ENCODE data around the gene AMPD3. TPM values are rescaled to one million over a fixed set of nuclear protein-coding genes. Genes with fewer than 3 reads are reported as not detected.

AMPD3 gene
- polyA plus RNA-seq, 1 of the 3 experiments (the other 2 are of a cell fraction): 1.7 TPM

DNA sequence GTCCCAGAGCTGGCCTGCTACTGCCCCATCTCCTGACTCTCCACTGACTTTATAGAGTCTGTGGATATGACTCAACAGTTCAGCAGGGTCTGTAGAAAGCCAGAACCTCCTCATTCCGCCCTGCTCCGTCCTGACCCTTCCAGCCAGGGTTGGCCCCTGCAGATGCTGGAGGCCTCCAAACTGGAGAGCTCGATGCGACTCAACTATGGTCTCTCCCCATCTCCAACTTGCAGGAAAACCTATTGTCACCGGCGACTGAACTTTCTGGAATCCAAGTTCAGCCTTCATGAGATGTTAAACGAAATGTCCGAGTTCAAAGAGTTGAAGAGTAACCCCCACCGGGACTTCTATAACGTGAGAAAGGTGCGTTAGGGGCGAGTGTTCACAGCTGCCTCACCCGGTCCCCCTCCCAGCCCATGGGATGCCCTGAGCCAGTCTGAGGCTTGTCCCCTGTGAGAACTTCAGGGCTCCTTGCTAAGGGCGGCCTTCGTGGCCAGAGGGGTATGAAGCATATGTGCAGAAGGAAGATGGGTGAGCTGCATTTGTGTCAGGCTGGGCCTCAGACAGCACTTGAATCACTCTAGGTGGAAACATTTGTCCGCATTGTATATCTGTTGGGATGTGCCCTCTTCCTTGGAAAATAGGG lies 32.1 kb downstream of the AMPD3 start (continued):
- TF ChIP-seq, protein P1, sequence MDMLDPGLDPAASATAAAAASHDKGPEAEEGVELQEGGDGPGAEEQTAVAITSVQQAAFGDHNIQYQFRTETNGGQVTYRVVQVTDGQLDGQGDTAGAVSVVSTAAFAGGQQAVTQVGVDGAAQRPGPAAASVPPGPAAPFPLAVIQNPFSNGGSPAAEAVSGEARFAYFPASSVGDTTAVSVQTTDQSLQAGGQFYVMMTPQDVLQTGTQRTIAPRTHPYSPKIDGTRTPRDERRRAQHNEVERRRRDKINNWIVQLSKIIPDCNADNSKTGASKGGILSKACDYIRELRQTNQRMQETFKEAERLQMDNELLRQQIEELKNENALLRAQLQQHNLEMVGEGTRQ (IDR thresholded peaks at IDR 0.05; ENCODE audit: borderline replicate concordance, low read depth, low read length): no peak
- no peak for TF ChIP-seq RXRA (IDR thresholded peaks at IDR 0.05; ENCODE audit: borderline replicate concordance, low read depth)

DNA sequence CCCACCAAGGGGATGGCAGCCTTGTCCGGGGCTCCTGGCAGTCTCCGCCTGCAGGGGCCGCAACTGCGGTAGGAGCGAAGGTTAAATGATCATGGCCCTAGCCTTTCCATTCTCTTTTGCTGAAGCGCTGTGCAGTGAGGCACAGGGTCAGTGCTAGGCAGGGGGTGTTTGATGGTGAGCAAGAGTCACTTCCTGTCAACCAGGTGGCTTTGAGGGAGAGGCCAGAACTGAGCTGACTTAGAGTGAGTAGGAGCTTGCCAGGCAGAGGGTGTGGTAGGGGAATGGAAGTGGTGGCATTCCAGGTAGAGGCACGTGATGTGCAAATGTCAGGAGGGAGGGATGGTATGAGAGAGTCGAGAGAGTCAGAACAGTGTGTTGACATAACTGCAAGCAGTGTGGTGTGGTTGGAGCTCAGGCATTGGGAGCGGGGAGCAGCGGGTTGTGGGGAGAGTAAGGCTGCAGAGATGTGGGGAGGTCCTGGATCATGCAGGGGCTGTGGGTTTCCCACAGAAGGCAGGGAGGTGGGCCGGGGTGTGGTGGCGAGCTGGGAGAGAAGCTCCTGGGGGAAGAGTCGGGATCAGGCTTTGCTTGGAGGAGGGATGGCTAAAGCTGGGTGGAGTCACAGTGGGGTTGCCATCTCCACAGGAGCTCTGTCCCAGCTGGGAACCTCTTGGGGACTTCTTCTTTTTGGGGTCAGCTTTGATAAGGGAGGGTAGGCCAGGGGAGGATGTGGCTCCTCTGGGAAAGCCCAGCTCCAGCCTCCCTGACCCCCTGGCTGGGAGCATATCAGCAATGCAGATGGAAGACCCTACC lies 33.3 kb downstream of the AMPD3 start:
- no peaks in the 10 kb centered on the region for H3K36me3 ChIP-seq (replicated peaks in 1 of 2; ENCODE audit: control insufficient read depth in 1 of 2, insufficient read depth in 2 of 2, low read length in 1 of 2)
- no peak for DNase-seq

More for the DNA sequence above, 33.3 kb downstream of the AMPD3 start:
- ChIA-PET POLR2A (no interaction called here), CTCF (no interaction called here)
- H3K9ac ChIP-seq: no peak overlapping the region
- no peaks in the 10 kb centered on the region for H3K27me3 ChIP-seq (ENCODE audit: insufficient read depth)
- H3K27ac ChIP-seq (ENCODE audit: low read depth in 2 of 2, low read length in 1 of 2): no peak overlapping the region
- WGBS (ENCODE audit: low lambda C conversion rate): 87% methylated on average over 12 of the region's 13 CpGs
- H4K20me1 ChIP-seq (ENCODE audit: insufficient read depth): no peaks in the 10 kb centered on the region
- H2AFZ ChIP-seq (ENCODE audit: low read depth): no peak overlapping the region
- TF ChIP-seq MXI1 (IDR thresholded peaks at IDR 0.05; ENCODE audit: low read depth, low read length) (no peak), RCOR1 (IDR thresholded peaks at IDR 0.05; ENCODE audit: low read length) (no peak), JUND (IDR thresholded peaks at IDR 0.05) (no peak), EZH2phosphoT487 (IDR thresholded peaks at IDR 0.05; ENCODE audit: borderline replicate concordance, low read depth) (no peak), YY1 (IDR thresholded peaks at IDR 0.05; ENCODE audit: low read depth) (no peak), RAD21 (IDR thresholded peaks at IDR 0.05; ENCODE audit: low read length) (no peak), FOXJ3 (CRISPR knock-in tag; IDR thresholded peaks at IDR 0.05) (no peak), GATA2 (CRISPR knock-in tag; IDR thresholded peaks at IDR 0.05) (no peak), NFIC (IDR thresholded peaks at IDR 0.05; ENCODE audit: borderline replicate concordance) (no peak), NRF1 (IDR thresholded peaks at IDR 0.05; ENCODE audit: low read depth, low read length) (no peak), TAF1 (IDR thresholded peaks at IDR 0.05; ENCODE audit: borderline replicate concordance, low read depth, low read length) (no peak), FOSL2 (IDR thresholded peaks at IDR 0.05; ENCODE audit: borderline replicate concordance, low read depth) (no peak), TEAD4 (IDR thresholded peaks at IDR 0.05; ENCODE audit: borderline replicate concordance, insufficient read depth) (no peak), SIN3A (IDR thresholded peaks at IDR 0.05; ENCODE audit: borderline replicate concordance, low read depth, low read length) (no peak)
- TF ChIP-seq, protein P2, sequence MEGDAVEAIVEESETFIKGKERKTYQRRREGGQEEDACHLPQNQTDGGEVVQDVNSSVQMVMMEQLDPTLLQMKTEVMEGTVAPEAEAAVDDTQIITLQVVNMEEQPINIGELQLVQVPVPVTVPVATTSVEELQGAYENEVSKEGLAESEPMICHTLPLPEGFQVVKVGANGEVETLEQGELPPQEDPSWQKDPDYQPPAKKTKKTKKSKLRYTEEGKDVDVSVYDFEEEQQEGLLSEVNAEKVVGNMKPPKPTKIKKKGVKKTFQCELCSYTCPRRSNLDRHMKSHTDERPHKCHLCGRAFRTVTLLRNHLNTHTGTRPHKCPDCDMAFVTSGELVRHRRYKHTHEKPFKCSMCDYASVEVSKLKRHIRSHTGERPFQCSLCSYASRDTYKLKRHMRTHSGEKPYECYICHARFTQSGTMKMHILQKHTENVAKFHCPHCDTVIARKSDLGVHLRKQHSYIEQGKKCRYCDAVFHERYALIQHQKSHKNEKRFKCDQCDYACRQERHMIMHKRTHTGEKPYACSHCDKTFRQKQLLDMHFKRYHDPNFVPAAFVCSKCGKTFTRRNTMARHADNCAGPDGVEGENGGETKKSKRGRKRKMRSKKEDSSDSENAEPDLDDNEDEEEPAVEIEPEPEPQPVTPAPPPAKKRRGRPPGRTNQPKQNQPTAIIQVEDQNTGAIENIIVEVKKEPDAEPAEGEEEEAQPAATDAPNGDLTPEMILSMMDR (IDR thresholded peaks at IDR 0.05): no peak
- TF ChIP-seq, protein P3, sequence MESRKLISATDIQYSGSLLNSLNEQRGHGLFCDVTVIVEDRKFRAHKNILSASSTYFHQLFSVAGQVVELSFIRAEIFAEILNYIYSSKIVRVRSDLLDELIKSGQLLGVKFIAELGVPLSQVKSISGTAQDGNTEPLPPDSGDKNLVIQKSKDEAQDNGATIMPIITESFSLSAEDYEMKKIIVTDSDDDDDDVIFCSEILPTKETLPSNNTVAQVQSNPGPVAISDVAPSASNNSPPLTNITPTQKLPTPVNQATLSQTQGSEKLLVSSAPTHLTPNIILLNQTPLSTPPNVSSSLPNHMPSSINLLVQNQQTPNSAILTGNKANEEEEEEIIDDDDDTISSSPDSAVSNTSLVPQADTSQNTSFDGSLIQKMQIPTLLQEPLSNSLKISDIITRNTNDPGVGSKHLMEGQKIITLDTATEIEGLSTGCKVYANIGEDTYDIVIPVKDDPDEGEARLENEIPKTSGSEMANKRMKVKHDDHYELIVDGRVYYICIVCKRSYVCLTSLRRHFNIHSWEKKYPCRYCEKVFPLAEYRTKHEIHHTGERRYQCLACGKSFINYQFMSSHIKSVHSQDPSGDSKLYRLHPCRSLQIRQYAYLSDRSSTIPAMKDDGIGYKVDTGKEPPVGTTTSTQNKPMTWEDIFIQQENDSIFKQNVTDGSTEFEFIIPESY (IDR thresholded peaks at IDR 0.05; ENCODE audit: borderline replicate concordance, low read depth): no peak
- TF ChIP-seq, protein P4, sequence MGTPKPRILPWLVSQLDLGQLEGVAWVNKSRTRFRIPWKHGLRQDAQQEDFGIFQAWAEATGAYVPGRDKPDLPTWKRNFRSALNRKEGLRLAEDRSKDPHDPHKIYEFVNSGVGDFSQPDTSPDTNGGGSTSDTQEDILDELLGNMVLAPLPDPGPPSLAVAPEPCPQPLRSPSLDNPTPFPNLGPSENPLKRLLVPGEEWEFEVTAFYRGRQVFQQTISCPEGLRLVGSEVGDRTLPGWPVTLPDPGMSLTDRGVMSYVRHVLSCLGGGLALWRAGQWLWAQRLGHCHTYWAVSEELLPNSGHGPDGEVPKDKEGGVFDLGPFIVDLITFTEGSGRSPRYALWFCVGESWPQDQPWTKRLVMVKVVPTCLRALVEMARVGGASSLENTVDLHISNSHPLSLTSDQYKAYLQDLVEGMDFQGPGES (IDR thresholded peaks at IDR 0.05; ENCODE audit: low read depth, low read length): no peak
- TF ChIP-seq, protein P5, sequence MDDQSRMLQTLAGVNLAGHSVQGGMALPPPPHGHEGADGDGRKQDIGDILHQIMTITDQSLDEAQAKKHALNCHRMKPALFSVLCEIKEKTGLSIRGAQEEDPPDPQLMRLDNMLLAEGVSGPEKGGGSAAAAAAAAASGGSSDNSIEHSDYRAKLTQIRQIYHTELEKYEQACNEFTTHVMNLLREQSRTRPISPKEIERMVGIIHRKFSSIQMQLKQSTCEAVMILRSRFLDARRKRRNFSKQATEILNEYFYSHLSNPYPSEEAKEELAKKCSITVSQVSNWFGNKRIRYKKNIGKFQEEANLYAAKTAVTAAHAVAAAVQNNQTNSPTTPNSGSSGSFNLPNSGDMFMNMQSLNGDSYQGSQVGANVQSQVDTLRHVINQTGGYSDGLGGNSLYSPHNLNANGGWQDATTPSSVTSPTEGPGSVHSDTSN (IDR thresholded peaks at IDR 0.05): no peak
- TF ChIP-seq, protein P1 (IDR thresholded peaks at IDR 0.05; ENCODE audit: borderline replicate concordance, low read depth, low read length): no peak
- H3K9me2 ChIP-seq: no peaks in the 10 kb centered on the region
- H3K4me3 ChIP-seq (ENCODE audit: low read depth in 2 of 2, low read length in 1 of 2): no peak overlapping the region
- H3K9me3 ChIP-seq: no peaks in the 10 kb centered on the region
- no peaks in the 10 kb centered on the region for H3K79me2 ChIP-seq (ENCODE audit: insufficient read depth)
- peaks cover 12% of the 10 kb centered on the region for H3F3A ChIP-seq (replicated peaks; ENCODE audit: insufficient read depth)
- H3K4me1 ChIP-seq (ENCODE audit: control insufficient read depth in 1 of 2, insufficient read depth in 2 of 2, low read depth in 1 of 2, low read length in 1 of 2): peaks cover 7 to 16% of the 10 kb centered on the region in 2 experiments; a peak in 3 of 4 replicates
- no peak overlapping the region for H3K4me2 ChIP-seq
